Measurements from ENCODE around the gene PIP4K2B. TPM values are rescaled to one million over a fixed set of nuclear protein-coding genes. Genes with fewer than 3 reads are reported as not detected.

The PIP4K2B gene
- total and polyA plus RNA-seq, 9 of the 15 experiments (the other 6 are each of a cell fraction or from before 2014, with no cell fraction given), result 3.7 to 29.9 (median 23.0) TPM

DNA sequence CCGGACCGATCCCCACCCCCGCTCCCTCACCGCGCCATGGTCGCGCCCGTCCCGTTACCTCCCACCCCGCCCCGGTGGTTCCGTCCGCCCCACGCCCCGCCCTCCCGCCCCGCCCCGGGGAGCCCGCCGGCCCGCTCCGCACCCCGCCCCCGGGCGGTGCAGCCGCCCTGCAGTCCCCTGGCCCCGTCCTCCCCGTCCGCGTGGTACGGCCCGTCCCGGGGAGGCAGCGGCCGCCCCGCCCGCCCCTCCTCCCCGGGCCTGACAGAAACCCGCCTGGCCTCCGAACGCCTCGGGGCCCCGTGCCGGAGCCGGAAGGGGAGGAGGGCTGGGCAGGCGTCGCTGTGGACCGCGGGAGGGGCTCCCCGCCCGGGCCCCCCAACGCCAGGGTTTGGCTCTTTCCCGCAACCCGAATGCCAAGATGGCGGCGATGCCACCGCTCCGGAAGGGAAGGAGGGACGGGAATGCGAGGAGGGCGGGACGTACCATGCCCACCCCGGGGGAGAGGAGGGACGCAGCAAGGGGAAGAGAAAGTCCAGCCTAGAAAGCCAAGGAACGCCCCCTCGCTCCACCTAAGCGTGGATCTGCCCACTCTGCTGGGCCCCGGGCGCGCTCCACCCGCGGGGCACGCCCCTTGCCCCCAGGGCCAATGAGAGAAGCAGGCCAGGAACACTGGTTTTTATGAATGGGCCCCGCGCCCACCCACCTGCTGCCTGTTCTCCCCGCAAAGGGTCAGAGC lies at the start of gene PIP4K2B (continued):
- TF ChIP-seq, protein P1, sequence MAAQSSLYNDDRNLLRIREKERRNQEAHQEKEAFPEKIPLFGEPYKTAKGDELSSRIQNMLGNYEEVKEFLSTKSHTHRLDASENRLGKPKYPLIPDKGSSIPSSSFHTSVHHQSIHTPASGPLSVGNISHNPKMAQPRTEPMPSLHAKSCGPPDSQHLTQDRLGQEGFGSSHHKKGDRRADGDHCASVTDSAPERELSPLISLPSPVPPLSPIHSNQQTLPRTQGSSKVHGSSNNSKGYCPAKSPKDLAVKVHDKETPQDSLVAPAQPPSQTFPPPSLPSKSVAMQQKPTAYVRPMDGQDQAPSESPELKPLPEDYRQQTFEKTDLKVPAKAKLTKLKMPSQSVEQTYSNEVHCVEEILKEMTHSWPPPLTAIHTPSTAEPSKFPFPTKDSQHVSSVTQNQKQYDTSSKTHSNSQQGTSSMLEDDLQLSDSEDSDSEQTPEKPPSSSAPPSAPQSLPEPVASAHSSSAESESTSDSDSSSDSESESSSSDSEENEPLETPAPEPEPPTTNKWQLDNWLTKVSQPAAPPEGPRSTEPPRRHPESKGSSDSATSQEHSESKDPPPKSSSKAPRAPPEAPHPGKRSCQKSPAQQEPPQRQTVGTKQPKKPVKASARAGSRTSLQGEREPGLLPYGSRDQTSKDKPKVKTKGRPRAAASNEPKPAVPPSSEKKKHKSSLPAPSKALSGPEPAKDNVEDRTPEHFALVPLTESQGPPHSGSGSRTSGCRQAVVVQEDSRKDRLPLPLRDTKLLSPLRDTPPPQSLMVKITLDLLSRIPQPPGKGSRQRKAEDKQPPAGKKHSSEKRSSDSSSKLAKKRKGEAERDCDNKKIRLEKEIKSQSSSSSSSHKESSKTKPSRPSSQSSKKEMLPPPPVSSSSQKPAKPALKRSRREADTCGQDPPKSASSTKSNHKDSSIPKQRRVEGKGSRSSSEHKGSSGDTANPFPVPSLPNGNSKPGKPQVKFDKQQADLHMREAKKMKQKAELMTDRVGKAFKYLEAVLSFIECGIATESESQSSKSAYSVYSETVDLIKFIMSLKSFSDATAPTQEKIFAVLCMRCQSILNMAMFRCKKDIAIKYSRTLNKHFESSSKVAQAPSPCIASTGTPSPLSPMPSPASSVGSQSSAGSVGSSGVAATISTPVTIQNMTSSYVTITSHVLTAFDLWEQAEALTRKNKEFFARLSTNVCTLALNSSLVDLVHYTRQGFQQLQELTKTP (IDR thresholded peaks at IDR 0.05; ENCODE audit: low read depth in 1 of 2, partially characterized antibody in 2 of 2), result no peak
- TF ChIP-seq TAF1 (IDR thresholded peaks at IDR 0.05; ENCODE audit: control insufficient read depth, extremely low read depth, insufficient read depth, low read length, severe bottlenecking), result peak; percentile 66
- TF ChIP-seq SMC3 (conservative IDR thresholded peaks at IDR 0.05; ENCODE audit: insufficient read depth, low read depth, low read length), result no peak
- TF ChIP-seq, protein P2, sequence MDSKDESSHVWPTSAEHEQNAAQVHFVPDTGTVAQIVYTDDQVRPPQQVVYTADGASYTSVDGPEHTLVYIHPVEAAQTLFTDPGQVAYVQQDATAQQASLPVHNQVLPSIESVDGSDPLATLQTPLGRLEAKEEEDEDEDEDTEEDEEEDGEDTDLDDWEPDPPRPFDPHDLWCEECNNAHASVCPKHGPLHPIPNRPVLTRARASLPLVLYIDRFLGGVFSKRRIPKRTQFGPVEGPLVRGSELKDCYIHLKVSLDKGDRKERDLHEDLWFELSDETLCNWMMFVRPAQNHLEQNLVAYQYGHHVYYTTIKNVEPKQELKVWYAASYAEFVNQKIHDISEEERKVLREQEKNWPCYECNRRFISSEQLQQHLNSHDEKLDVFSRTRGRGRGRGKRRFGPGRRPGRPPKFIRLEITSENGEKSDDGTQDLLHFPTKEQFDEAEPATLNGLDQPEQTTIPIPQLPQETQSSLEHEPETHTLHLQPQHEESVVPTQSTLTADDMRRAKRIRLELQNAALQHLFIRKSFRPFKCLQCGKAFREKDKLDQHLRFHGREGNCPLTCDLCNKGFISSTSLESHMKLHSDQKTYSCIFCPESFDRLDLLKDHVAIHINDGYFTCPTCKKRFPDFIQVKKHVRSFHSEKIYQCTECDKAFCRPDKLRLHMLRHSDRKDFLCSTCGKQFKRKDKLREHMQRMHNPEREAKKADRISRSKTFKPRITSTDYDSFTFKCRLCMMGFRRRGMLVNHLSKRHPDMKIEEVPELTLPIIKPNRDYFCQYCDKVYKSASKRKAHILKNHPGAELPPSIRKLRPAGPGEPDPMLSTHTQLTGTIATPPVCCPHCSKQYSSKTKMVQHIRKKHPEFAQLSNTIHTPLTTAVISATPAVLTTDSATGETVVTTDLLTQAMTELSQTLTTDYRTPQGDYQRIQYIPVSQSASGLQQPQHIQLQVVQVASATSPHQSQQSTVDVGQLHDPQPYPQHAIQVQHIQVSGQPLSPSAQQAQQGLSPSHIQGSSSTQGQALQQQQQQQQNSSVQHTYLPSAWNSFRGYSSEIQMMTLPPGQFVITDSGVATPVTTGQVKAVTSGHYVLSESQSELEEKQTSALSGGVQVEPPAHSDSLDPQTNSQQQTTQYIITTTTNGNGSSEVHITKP (IDR thresholded peaks at IDR 0.05; ENCODE audit: partially characterized antibody), result peak; percentile 99
- TF ChIP-seq, protein P3, sequence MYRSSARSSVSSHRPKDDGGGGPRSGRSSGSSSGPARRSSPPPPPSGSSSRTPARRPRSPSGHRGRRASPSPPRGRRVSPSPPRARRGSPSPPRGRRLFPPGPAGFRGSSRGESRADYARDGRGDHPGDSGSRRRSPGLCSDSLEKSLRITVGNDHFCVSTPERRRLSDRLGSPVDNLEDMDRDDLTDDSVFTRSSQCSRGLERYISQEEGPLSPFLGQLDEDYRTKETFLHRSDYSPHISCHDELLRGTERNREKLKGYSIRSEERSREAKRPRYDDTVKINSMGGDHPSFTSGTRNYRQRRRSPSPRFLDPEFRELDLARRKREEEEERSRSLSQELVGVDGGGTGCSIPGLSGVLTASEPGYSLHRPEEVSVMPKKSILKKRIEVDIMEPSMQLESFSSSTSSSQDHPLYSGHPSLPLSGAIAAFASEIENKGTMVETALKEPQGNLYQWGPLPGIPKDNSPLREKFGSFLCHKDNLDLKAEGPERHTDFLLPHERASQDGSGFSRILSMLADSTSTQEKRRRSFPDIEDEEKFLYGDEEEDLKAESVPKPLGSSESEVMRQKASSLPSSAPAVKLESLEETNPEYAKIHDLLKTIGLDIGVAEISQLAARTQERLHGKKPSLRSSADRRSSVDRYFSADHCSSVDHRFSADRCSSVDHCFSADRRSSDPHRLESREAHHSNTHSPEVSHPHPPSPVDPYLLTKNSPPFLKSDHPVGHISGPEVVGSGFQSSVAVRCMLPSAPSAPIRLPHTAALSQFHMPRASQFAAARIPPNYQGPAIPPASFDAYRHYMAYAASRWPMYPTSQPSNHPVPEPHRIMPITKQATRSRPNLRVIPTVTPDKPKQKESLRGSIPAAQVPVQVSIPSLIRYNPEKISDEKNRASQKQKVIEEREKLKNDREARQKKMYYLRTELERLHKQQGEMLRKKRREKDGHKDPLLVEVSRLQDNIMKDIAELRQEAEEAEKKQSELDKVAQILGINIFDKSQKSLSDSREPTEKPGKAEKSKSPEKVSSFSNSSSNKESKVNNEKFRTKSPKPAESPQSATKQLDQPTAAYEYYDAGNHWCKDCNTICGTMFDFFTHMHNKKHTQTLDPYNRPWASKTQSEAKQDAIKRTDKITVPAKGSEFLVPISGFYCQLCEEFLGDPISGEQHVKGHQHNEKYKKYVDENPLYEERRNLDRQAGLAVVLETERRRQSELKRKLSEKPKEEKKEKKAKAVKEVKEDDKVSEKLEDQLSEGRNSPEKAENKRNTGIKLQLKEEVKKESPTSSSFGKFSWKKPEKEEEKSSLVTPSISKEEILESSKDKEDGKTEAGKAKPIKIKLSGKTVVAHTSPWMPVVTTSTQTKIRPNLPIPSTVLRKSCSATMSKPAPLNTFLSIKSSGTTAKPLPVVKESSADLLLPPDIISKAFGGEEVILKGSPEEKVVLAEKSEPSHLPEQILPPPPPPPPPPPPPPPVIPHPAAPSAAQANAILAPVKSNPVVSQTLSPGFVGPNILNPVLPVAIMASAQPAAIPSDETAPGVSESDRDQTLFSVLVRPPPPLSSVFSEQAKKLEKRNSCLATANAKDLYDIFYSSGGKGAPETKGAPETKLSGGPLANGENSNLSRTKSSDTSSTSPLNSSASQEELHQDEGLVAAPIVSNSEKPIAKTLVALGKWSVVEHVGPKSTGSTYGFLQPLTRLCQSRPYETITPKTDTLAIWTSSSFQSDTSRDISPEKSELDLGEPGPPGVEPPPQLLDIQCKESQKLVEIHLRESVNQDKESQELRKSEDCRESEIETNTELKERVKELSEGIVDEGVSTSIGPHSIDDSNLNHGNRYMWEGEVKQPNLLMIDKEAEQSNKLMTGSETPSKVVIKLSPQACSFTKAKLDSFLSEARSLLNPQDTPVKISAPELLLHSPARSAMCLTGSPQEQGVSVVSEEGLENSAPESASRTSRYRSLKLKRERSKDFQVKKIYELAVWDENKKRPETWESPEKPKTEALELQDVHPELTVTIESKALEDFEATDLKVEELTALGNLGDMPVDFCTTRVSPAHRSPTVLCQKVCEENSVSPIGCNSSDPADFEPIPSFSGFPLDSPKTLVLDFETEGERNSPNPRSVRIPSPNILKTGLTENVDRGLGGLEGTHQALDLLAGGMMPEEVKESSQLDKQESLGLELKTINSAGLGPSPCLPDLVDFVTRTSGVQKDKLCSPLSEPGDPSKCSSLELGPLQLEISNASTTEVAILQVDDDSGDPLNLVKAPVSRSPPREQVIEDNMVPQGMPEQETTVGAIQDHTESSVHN (IDR thresholded peaks at IDR 0.05; ENCODE audit: borderline replicate concordance in 1 of 2, low read depth in 1 of 2), result no peak
- no peak for TF ChIP-seq ZKSCAN3 (CRISPR knock-in tag; IDR thresholded peaks at IDR 0.05)
- no peak for TF ChIP-seq ZNF431 (CRISPR knock-in tag; IDR thresholded peaks at IDR 0.05)
- TF ChIP-seq GATAD2A (IDR thresholded peaks at IDR 0.05), result 0 out of 2 replicates have a peak, but pooled peaks have one; percentile 3
